ENCODE measurements around the gene ANKRD52.
A peak's percentile ranks its signal among the peaks of the same experiment; 100 is the strongest.

ANKRD52 gene

DNA sequence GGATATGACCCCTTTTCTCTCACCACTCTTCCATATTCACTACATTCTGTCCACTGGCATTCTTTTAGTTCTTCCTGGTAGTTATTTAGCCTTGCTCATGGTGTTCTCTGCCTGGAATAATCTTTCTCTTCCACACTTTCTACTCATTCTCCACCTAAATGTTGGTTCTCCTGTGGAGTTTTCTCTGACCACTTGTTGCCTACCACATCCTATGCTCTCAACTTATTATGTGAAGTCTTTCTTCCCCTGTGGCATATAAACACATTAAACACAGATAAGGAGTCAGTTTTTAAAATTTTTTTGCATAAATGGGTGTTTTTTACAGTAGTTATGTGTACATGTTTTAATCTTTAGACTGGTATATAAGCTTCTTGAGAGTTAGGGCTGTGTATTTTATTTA, 65.6 kb downstream of the ANKRD52 start:
- no peak overlapping the region for H2AFZ ChIP-seq (ENCODE audit: low read length, unreplicated experiment)
- H3K79me2 ChIP-seq (ENCODE audit: control insufficient read depth, insufficient read depth, low read length, unreplicated experiment): peaks cover 16% of the 10 kb centered on the region
- no peaks in the 10 kb centered on the region for H3K27me3 ChIP-seq (ENCODE audit: insufficient read depth, low read length)
- H3K36me3 ChIP-seq (ENCODE audit: insufficient read depth, low read length): no peaks in the 10 kb centered on the region
- H3K4me3 ChIP-seq (ENCODE audit: low read depth, low read length): no peak overlapping the region
- H3K27ac ChIP-seq (ENCODE audit: low read depth, low read length): no peak overlapping the region
- H3K4me1 ChIP-seq (ENCODE audit: control insufficient read depth, insufficient read depth, low read length, unreplicated experiment): peaks cover 17% of the 10 kb centered on the region

DNA sequence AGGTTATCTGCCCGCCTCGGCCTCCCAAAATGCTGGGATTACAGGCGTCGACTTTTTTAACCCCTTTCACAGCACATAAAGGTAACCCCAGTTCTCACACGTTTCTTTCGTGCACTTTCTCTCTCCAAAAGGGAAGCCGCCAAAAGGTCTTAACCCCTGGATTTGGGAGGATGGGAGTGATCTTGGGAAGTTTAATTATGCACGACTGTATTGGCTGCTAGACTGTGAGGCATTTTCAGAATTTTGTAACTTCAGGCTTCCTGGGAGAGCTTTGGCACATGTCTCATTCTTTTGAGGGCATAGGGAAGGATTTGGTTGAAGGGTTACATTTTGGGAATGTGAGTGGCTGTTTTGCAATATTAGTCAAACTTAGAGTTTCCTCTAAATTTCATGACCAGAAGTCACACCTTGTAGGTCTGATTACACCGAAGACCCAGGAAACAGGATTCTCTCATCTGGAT, 67.5 kb downstream of the ANKRD52 start:
- Histone ChIP-seq H3K4me3 (ENCODE audit: low read depth, low read length) (peak overlapping the region; percentile 100), H3K79me2 (ENCODE audit: control insufficient read depth, insufficient read depth, low read length, unreplicated experiment) (peaks cover 27% of the 10 kb centered on the region), H2AFZ (ENCODE audit: low read length, unreplicated experiment) (peak overlapping the region; percentile 23), H3K27ac (ENCODE audit: low read depth, low read length) (no peak overlapping the region), H3K36me3 (ENCODE audit: insufficient read depth, low read length) (no peaks in the 10 kb centered on the region), H3K4me1 (ENCODE audit: control insufficient read depth, insufficient read depth, low read length, unreplicated experiment) (peaks cover 19% of the 10 kb centered on the region), H3K27me3 (ENCODE audit: insufficient read depth, low read length) (no peaks in the 10 kb centered on the region)

GRCh38 chr12:56189918-56190694, 68.1 kb downstream of the ANKRD52 start:
- peak overlapping the region; percentile 72 for H3K27ac ChIP-seq (ENCODE audit: low read depth, low read length)
- peaks cover 19% of the 10 kb centered on the region for H3K4me1 ChIP-seq (ENCODE audit: control insufficient read depth, insufficient read depth, low read length, unreplicated experiment)
- H3K79me2 ChIP-seq (ENCODE audit: control insufficient read depth, insufficient read depth, low read length, unreplicated experiment): peaks cover 27% of the 10 kb centered on the region

GRCh38 chr12:56189099-56189917, 68.9 kb downstream of the ANKRD52 start, which contains the start of gene SMARCC2:
Gene SMARCC2 (minus strand): TSS chr12:56189483. CDS start chr12:56189461, 22 bp downstream.
- H3K27ac ChIP-seq (ENCODE audit: low read depth, low read length): peak within 1 kb of the TSS; percentile 72
- peaks cover 7% of the 10 kb centered on the region for H3K36me3 ChIP-seq (ENCODE audit: insufficient read depth, low read length)
- H3K4me1 ChIP-seq (ENCODE audit: control insufficient read depth, insufficient read depth, low read length, unreplicated experiment): peaks cover 19% of the 10 kb centered on the region
- H3K4me3 ChIP-seq (ENCODE audit: low read depth, low read length): peak within 1 kb of the TSS; percentile 100
- H2AFZ ChIP-seq (ENCODE audit: low read length, unreplicated experiment): peak within 1 kb of the TSS; percentile 100
- peaks cover 27% of the 10 kb centered on the region for H3K79me2 ChIP-seq (ENCODE audit: control insufficient read depth, insufficient read depth, low read length, unreplicated experiment)
- no peaks in the 10 kb centered on the region for H3K27me3 ChIP-seq (ENCODE audit: insufficient read depth, low read length)

More at GRCh38 chr12:56189918-56190694, 68.1 kb downstream of the ANKRD52 start:
- Histone ChIP-seq H3K36me3 (ENCODE audit: insufficient read depth, low read length) (no peaks in the 10 kb centered on the region), H3K27me3 (ENCODE audit: insufficient read depth, low read length) (no peaks in the 10 kb centered on the region), H2AFZ (ENCODE audit: low read length, unreplicated experiment) (peak overlapping the region; percentile 100), H3K4me3 (ENCODE audit: low read depth, low read length) (peak overlapping the region; percentile 100)

DNA sequence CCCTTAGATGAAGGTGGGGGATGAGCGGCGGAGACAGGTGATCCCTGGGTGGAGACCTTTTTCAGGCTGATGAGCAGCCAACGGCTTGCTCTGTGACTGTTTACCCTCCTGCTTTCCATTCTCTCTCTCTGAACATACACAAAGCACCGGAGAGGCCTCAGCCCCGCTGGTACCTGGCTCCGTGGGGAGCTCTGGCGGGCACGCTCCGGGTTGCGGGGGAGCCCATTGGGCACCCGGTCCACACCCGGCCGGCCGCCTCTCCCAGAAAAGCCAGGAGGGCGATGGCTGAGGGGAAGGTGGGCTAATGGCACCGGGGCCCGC, 69.4 kb downstream of the ANKRD52 start:
- no peaks in the 10 kb centered on the region for H3K27me3 ChIP-seq (ENCODE audit: insufficient read depth, low read length)
- peaks cover 12% of the 10 kb centered on the region for H3K36me3 ChIP-seq (ENCODE audit: insufficient read depth, low read length)
- H3K79me2 ChIP-seq (ENCODE audit: control insufficient read depth, insufficient read depth, low read length, unreplicated experiment): peaks cover 27% of the 10 kb centered on the region
- H3K27ac ChIP-seq (ENCODE audit: low read depth, low read length): no peak overlapping the region
- H2AFZ ChIP-seq (ENCODE audit: low read length, unreplicated experiment): peak overlapping the region; percentile 29
- peak overlapping the region; percentile 92 for H3K4me3 ChIP-seq (ENCODE audit: low read depth, low read length)
- H3K4me1 ChIP-seq (ENCODE audit: control insufficient read depth, insufficient read depth, low read length, unreplicated experiment): peaks cover 19% of the 10 kb centered on the region

GRCh38 chr12:56188131-56188777, 69.9 kb downstream of the ANKRD52 start:
- peaks cover 27% of the 10 kb centered on the region for H3K79me2 ChIP-seq (ENCODE audit: control insufficient read depth, insufficient read depth, low read length, unreplicated experiment)
- H3K27ac ChIP-seq (ENCODE audit: low read depth, low read length): no peak overlapping the region
- H3K27me3 ChIP-seq (ENCODE audit: insufficient read depth, low read length): no peaks in the 10 kb centered on the region

More at GRCh38 chr12:56188131-56188777, 69.9 kb downstream of the ANKRD52 start:
- Histone ChIP-seq H3K4me3 (ENCODE audit: low read depth, low read length) (peak overlapping the region; percentile 92), H2AFZ (ENCODE audit: low read length, unreplicated experiment) (no peak overlapping the region), H3K36me3 (ENCODE audit: insufficient read depth, low read length) (peaks cover 14% of the 10 kb centered on the region), H3K4me1 (ENCODE audit: control insufficient read depth, insufficient read depth, low read length, unreplicated experiment) (peaks cover 18% of the 10 kb centered on the region)

Data from ACC112 (cell line).